Suprapubic skin (tissue), 4 donors: ENCODE data around the gene KAT7. TPM values are rescaled to one million over a fixed set of nuclear protein-coding genes. Genes with fewer than 3 reads are reported as not detected.

Experiments used
- DNase-seq, 2 donors: peaks; one replicate each; pipeline ENCODE4 v3.0.0-alpha.2; 2019; ENCODE audit warnings: low spot score in 2 of 2
- H3K27ac ChIP-seq: fragments of 200-600 bp; sonication (generic); one replicate; pipeline ENCODE4 v1.5.1; 2019
- H3K27me3 ChIP-seq: fragments of 200-600 bp; sonication (generic); one replicate; pipeline ENCODE4 v1.5.1; 2019
- H3K36me3 ChIP-seq: fragments of 200-600 bp; sonication (generic); one replicate; pipeline ENCODE4 v1.5.1; 2019
- H3K4me1 ChIP-seq: fragments of 200-600 bp; sonication (generic); one replicate; pipeline ENCODE4 v1.5.1; 2019
- H3K4me3 ChIP-seq: fragments of 200-600 bp; sonication (generic); one replicate; pipeline ENCODE4 v1.5.1; 2019; ENCODE audit warnings: mild to moderate bottlenecking
- H3K9me3 ChIP-seq: fragments of 200-600 bp; sonication (generic); one replicate; pipeline ENCODE4 v1.5.1; 2019
- EP300 ChIP-seq: sonication (generic); formaldehyde crosslinking; IDR thresholded peaks from one replicate; pipeline ENCODE4 v1.6.1; 2017; ENCODE audit warnings: antibody characterized with exemption
- POLR2A ChIP-seq, 2 donors: fragments of 450-650 bp; IDR thresholded peaks; one replicate each; pipeline ENCODE4 v1.6.1; 2017; ENCODE audit warnings: antibody characterized with exemption in 2 of 2, mild to moderate bottlenecking in 2 of 2, moderate library complexity in 2 of 2
- POLR2AphosphoS5 ChIP-seq, 3 donors: sonication (generic); formaldehyde crosslinking; IDR thresholded peaks; one replicate each; pipeline ENCODE4 v1.6.1; 2017; ENCODE audit warnings: antibody characterized with exemption in 3 of 3
- WGBS: methylation state at CpG from one replicate; pipeline ENCODE4 v1.1.5; 2018; 5-methylcytosine and 5-hydroxymethylcytosine counted together
- total RNA-seq, 4 donors: library from RNA; depleted of rRNA; stranded (reverse); fragments of >200 nt; gene quantifications; one replicate each; pipeline ENCODE4 v1.1.0, GENCODE V29; 2016
- TF ChIP-seq, protein P1 (sequence below), 2 donors: fragments of 200-600 bp in 1 of 2; fragments of 450-650 bp in 1 of 2; sonication (generic) in 1 of 2; IDR thresholded peaks; one replicate each; pipeline ENCODE4 v1.5.1; 2016 to 2019; ENCODE audit warnings: antibody characterized with exemption in 2 of 2, mild to moderate bottlenecking in 1 of 2, moderate library complexity in 1 of 2

The KAT7 gene
- total RNA-seq, 4 donors from 2014 or later, result 37.1 to 71.4 (median 52.2) TPM

DNA sequence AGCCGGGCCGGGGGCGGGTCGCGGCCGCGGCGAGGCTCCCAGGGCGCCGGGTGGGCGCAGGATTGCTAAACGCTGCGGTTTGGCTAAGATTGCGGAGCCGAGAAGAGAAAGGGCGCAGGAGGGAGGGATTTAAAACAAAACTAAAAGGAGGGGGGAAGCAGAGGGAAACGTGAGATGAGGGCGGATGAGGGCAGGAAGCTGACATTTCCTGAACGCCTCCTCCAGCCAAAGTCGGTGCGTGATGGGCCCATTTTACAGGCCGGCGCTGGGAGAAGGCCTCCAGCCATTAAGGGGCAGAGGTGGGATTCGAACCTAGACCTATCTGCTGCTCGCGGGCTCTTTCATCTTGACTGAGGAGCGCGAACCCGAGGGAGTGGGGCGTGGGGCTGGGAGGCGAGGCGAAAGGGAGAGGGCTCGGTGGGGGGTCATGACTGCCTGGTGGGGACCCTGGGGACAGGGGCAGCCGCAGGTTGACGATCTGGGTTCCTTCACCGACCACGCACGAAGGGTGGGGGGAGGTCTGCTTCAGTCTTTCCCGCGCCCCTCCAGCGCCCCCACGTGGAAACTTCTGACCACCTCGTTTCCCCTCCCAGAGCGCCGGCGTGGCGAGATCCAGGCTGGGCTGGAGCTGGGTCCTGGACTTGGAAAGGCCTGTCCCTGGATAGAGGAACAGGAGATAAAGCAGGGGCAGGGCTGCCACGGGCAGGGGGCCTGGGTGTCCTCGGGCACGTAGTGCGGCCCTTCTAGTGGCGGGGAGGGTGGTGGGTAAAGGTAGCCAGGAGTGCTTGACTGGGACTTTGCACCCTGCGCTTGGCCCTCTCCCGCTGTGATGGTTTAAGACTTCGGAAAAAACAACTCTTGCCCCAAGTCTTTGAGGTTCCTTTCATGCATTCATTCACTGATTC lies 63.2 kb downstream of the KAT7 start:
- Histone ChIP-seq H3K4me1 (peaks cover 16% of the 10 kb centered on the region), H3K27ac (peak overlapping the region; percentile 27), H3K9me3 (no peaks in the 10 kb centered on the region), H3K27me3 (no peaks in the 10 kb centered on the region), H3K36me3 (peaks cover 4% of the 10 kb centered on the region), H3K4me3 (peak overlapping the region; percentile 62)
- DNase-seq, result peak; percentile 84 to 87
- WGBS, result 9% methylated on average over 41 of the region's 55 CpGs
- TF ChIP-seq EP300 (no peak), POLR2A (IDR thresholded peaks at IDR 0.05) (no peak)
- TF ChIP-seq, protein P1, sequence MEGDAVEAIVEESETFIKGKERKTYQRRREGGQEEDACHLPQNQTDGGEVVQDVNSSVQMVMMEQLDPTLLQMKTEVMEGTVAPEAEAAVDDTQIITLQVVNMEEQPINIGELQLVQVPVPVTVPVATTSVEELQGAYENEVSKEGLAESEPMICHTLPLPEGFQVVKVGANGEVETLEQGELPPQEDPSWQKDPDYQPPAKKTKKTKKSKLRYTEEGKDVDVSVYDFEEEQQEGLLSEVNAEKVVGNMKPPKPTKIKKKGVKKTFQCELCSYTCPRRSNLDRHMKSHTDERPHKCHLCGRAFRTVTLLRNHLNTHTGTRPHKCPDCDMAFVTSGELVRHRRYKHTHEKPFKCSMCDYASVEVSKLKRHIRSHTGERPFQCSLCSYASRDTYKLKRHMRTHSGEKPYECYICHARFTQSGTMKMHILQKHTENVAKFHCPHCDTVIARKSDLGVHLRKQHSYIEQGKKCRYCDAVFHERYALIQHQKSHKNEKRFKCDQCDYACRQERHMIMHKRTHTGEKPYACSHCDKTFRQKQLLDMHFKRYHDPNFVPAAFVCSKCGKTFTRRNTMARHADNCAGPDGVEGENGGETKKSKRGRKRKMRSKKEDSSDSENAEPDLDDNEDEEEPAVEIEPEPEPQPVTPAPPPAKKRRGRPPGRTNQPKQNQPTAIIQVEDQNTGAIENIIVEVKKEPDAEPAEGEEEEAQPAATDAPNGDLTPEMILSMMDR (IDR thresholded peaks at IDR 0.05), result peak; percentile 32 to 58

- Histone ChIP-seq H3K4me1 (peaks cover 17% of the 10 kb centered on the region), H3K27ac (no peak overlapping the region), H3K27me3 (no peaks in the 10 kb centered on the region), H3K9me3 (no peaks in the 10 kb centered on the region), H3K36me3 (no peaks in the 10 kb centered on the region), H3K4me3 (no peak overlapping the region)
- no peak for TF ChIP-seq EP300
- no peak for TF ChIP-seq POLR2AphosphoS5 (IDR thresholded peaks at IDR 0.05)
- no peak for TF ChIP-seq POLR2A (IDR thresholded peaks at IDR 0.05)
- TF ChIP-seq, protein P1 (IDR thresholded peaks at IDR 0.05), result no peak
- no peak for DNase-seq
- 78% methylated on average over 7 of the region's 10 CpGs for WGBS
These were observed 65.1 kb downstream of the KAT7 start for GRCh38 chr17:49853470-49854015.

DNA sequence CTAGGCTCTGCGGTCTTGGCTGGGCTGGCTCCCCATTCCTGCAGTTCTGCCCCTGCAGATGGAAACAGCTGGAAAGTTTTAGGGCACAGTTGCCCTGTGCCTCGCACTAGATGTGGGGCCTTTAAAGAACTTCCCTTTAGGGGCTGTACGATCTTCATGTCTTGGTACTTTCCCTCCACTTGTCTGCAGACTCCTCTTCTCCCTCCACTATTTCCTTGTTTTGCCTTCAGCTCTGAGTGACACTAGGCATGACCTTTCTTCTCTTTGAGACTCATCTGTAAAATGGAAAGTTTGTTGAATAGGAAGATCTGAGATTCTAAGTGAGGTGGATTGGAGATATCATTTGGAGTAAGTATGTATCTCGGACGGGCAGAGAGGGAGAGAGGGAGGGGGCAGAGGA lies 65.6 kb downstream of the KAT7 start:
- Histone ChIP-seq H3K4me3 (no peak overlapping the region), H3K27me3 (no peaks in the 10 kb centered on the region), H3K4me1 (peaks cover 23% of the 10 kb centered on the region), H3K9me3 (no peaks in the 10 kb centered on the region), H3K27ac (no peak overlapping the region), H3K36me3 (no peaks in the 10 kb centered on the region)
- 86% methylated on average over 5 of the region's 5 CpGs for WGBS
- TF ChIP-seq EP300, result no peak
- TF ChIP-seq POLR2AphosphoS5 (IDR thresholded peaks at IDR 0.05), result no peak
- TF ChIP-seq, protein P1 (IDR thresholded peaks at IDR 0.05), result no peak
- no peak for TF ChIP-seq POLR2A (IDR thresholded peaks at IDR 0.05)
- no peak for DNase-seq

DNA sequence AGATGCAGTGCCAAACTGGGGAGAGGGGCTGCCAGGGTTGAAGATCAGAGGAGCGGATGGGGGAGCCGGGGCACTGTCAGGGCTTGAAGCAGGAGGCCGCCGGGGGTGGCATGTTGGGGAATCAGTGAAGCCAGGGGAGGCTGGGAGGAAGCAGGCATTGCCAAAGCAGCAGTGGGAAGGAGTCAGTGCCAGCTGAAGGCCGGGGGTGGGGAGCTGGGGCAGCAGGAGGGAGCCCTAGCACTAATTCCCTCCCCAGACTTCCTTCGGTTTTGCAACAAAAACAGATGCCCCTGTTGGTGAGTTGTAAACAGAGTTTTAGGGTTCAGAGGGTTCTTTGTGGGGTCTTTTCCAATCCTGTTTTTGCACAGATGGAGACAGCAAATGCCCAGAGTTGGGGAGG lies 70.3 kb downstream of the KAT7 start:
- Histone ChIP-seq H3K27ac (no peak overlapping the region), H3K9me3 (no peaks in the 10 kb centered on the region), H3K36me3 (no peaks in the 10 kb centered on the region), H3K4me1 (peaks cover 10% of the 10 kb centered on the region), H3K27me3 (peaks cover 3% of the 10 kb centered on the region), H3K4me3 (no peak overlapping the region)
- 32% methylated on average over 6 of the region's 6 CpGs for WGBS
- no peak for DNase-seq
- TF ChIP-seq POLR2AphosphoS5 (IDR thresholded peaks at IDR 0.05) (no peak), POLR2A (IDR thresholded peaks at IDR 0.05) (no peak), EP300 (no peak)
- TF ChIP-seq, protein P1 (IDR thresholded peaks at IDR 0.05), result no peak
